ENCODE results near the gene ZNF367.

- TF ChIP-seq, protein P1, sequence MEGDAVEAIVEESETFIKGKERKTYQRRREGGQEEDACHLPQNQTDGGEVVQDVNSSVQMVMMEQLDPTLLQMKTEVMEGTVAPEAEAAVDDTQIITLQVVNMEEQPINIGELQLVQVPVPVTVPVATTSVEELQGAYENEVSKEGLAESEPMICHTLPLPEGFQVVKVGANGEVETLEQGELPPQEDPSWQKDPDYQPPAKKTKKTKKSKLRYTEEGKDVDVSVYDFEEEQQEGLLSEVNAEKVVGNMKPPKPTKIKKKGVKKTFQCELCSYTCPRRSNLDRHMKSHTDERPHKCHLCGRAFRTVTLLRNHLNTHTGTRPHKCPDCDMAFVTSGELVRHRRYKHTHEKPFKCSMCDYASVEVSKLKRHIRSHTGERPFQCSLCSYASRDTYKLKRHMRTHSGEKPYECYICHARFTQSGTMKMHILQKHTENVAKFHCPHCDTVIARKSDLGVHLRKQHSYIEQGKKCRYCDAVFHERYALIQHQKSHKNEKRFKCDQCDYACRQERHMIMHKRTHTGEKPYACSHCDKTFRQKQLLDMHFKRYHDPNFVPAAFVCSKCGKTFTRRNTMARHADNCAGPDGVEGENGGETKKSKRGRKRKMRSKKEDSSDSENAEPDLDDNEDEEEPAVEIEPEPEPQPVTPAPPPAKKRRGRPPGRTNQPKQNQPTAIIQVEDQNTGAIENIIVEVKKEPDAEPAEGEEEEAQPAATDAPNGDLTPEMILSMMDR (IDR thresholded peaks at IDR 0.05; ENCODE audit: extremely low read depth in 1 of 2, insufficient read depth in 1 of 2, low read depth in 1 of 2, low read length in 2 of 2) = no peak
- TF ChIP-seq POLR2A (IDR thresholded peaks at IDR 0.05; ENCODE audit: low read depth, low read length) = no peak
- no peak for TF ChIP-seq MYC (IDR thresholded peaks at IDR 0.05; ENCODE audit: low read depth, low read length)
- TF ChIP-seq EZH2 (IDR thresholded peaks at IDR 0.05; ENCODE audit: borderline replicate concordance, low read depth, low read length, severe bottlenecking) = no peak
- no peak for TF ChIP-seq POLR2AphosphoS5 (IDR thresholded peaks at IDR 0.05; ENCODE audit: insufficient read depth, low read depth, low read length)
- TF ChIP-seq FOS (IDR thresholded peaks at IDR 0.05; ENCODE audit: borderline replicate concordance, insufficient read depth, low read length) = no peak
- TF ChIP-seq, protein P2, sequence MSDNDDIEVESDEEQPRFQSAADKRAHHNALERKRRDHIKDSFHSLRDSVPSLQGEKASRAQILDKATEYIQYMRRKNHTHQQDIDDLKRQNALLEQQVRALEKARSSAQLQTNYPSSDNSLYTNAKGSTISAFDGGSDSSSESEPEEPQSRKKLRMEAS (IDR thresholded peaks at IDR 0.05; ENCODE audit: insufficient read depth, insufficient read length) = no peak
Measured at GRCh38 chr9:96412174-96412913, 5.8 kb downstream of the ZNF367 start.

All from endothelial cell of umbilical vein (primary cell).